Osteoblast (primary cell): Measurements from ENCODE around the gene PAIP1. TPM values are rescaled to one million over a fixed set of nuclear protein-coding genes. Genes with fewer than 3 reads are reported as not detected.
"Not testable (repeated sequence)": the region's sequence is repeated elsewhere in the genome, so short reads cannot be mapped to it uniquely, and the experiment has no call there.

Source experiments
- DNase-seq: peaks from one replicate; pipeline ENCODE4 v3.0.0; 2011; ENCODE audit warnings: low spot score, mixed read lengths; ENCODE audit not compliant: insufficient read length; ENCODE audit errors: missing footprints
- H2AFZ ChIP-seq: 2 replicates; pipeline ENCODE4 v1.6.0; 2011; ENCODE audit warnings: mild to moderate bottlenecking, low read length
- H3K27ac ChIP-seq: 2 replicates; pipeline ENCODE4 v1.5.1; 2011; ENCODE audit warnings: mild to moderate bottlenecking, low read depth, low read length, moderate library complexity
- H3K27me3 ChIP-seq: 2 replicates; pipeline ENCODE4 v1.6.0; 2012; ENCODE audit warnings: mild to moderate bottlenecking, control low read depth, inconsistent platforms, low read length, moderate library complexity; ENCODE audit not compliant: insufficient read depth
- H3K36me3 ChIP-seq: 2 replicates; pipeline ENCODE4 v1.5.1; 2011; ENCODE audit warnings: mild to moderate bottlenecking, low read length, control low read depth, moderate library complexity; ENCODE audit not compliant: insufficient read depth
- H3K4me1 ChIP-seq: 2 replicates; pipeline ENCODE4 v1.5.1; 2011; ENCODE audit warnings: mild to moderate bottlenecking, low read length, control low read depth, moderate library complexity; ENCODE audit not compliant: insufficient read depth
- H3K4me2 ChIP-seq: 2 replicates; pipeline ENCODE4 v1.6.0; 2011; ENCODE audit warnings: mild to moderate bottlenecking, low read length; ENCODE audit not compliant: insufficient read depth
- H3K4me3 ChIP-seq: fragments of 200-600 bp; sonication (generic); 3 replicates; pipeline ENCODE4 v1.5.1; 2012; ENCODE audit warnings: mild to moderate bottlenecking, low read length, inconsistent platforms; ENCODE audit not compliant: insufficient read depth
- H3K79me2 ChIP-seq: 2 replicates; pipeline ENCODE4 v1.6.0; 2012; ENCODE audit warnings: mild to moderate bottlenecking, low read length, control low read depth, inconsistent platforms; ENCODE audit not compliant: insufficient read depth
- H3K9me3 ChIP-seq: 2 replicates; pipeline ENCODE4 v1.5.1; 2011; ENCODE audit warnings: low read depth, low read length, control low read depth
- H4K20me1 ChIP-seq: 2 replicates; pipeline ENCODE4 v1.6.0; 2012; ENCODE audit warnings: mild to moderate bottlenecking, low read length, control low read depth; ENCODE audit not compliant: insufficient read depth
- total RNA-seq: library from RNA; depleted of rRNA; stranded (reverse); fragments of >200 nt; gene quantifications from 2 replicates; pipeline ENCODE4 v1.2.3, GENCODE V29; 2012
- TF ChIP-seq, protein P1 (sequence below): IDR thresholded peaks from 2 replicates; pipeline ENCODE4 v1.5.1; 2011; ENCODE audit warnings: mild to moderate bottlenecking, low read depth, low read length, moderate library complexity; ENCODE audit errors: extremely low read depth

PAIP1 gene
- total RNA-seq, 1 donor = 122 TPM

DNA sequence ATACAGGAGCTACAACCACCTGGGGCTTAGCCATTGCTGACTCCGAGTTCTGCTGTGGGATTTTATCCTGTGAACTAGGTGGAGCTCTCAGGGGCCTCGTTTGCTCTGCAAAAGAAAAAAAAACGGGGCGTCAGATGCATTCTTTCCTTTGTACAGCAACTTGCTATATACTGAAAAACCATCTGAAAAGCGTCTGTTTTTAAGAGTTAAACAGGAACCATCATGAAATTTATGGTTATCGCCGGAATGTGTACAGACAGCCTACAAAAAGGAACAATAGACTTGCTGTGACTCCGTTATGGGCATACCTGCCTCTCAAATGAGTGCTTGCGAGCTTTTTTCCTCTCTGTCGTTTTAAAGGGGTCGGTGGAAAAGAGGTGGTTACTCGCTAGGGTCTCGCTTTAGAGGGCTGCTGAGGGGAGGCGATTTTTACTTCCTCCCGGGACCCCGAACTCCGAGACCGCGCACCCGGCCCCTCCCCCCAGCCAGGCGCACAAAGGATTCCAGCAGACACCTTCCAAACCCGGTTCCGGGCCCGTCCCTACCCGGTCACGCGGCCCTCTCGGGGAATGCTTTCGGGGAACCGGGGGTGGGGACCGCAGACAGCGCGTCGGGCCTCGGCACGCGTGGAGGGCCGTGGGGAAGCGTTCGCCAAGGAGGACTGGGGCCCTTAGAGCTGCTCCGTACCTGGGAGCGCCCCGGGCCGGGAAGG lies 826 bp downstream of the PAIP1 start:
- Histone ChIP-seq H3K36me3 (peaks cover 16% of the 10 kb centered on the region), H3K9me3 (no peaks in the 10 kb centered on the region), H3K4me1 (peaks cover 29% of the 10 kb centered on the region), H4K20me1 (peaks cover 12% of the 10 kb centered on the region), H3K79me2 (peaks cover 60% of the 10 kb centered on the region), H3K27ac (peak overlapping the region; percentile 72), H3K4me3 (peak overlapping the region; percentile 82), H2AFZ (peak overlapping the region; percentile 79), H3K27me3 (no peaks in the 10 kb centered on the region), H3K4me2 (peak overlapping the region; percentile 94)
- peak; percentile 76 for DNase-seq
- TF ChIP-seq, protein P1, sequence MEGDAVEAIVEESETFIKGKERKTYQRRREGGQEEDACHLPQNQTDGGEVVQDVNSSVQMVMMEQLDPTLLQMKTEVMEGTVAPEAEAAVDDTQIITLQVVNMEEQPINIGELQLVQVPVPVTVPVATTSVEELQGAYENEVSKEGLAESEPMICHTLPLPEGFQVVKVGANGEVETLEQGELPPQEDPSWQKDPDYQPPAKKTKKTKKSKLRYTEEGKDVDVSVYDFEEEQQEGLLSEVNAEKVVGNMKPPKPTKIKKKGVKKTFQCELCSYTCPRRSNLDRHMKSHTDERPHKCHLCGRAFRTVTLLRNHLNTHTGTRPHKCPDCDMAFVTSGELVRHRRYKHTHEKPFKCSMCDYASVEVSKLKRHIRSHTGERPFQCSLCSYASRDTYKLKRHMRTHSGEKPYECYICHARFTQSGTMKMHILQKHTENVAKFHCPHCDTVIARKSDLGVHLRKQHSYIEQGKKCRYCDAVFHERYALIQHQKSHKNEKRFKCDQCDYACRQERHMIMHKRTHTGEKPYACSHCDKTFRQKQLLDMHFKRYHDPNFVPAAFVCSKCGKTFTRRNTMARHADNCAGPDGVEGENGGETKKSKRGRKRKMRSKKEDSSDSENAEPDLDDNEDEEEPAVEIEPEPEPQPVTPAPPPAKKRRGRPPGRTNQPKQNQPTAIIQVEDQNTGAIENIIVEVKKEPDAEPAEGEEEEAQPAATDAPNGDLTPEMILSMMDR = no peak

DNA sequence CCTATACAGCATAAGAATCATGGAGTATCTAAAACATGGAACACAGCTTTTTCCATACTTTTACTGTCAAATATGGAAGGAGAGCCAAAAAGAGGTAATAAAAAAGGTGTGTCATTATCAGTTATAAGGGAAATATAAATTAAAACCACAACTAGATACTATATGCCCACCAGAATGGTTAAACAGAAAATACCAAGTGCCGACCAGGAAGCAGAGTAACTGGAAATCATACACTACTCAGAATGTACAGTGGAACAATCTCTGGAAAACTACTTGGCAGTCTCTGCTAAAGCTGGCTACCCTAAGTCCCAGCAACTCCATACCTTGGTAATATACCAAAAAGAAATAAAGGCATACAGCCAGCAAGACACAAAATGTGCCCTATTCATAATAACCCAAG lies 2.4 kb downstream of the PAIP1 start:
- Histone ChIP-seq H3K79me2 (peaks cover 74% of the 10 kb centered on the region), H3K9me3 (no peaks in the 10 kb centered on the region), H3K27me3 (no peaks in the 10 kb centered on the region), H3K4me1 (peaks cover 14% of the 10 kb centered on the region), H3K4me3 (no peak overlapping the region), H3K4me2 (peak overlapping the region; percentile 94), H3K36me3 (peaks cover 16% of the 10 kb centered on the region), H2AFZ (no peak overlapping the region), H3K27ac (no peak overlapping the region), H4K20me1 (peaks cover 18% of the 10 kb centered on the region)
- DNase-seq = no peak
- TF ChIP-seq, protein P1 = no peak

GRCh38 chr5:43553381-43553780 lies 3.5 kb downstream of the PAIP1 start:
- Histone ChIP-seq H3K27me3 (no peaks in the 10 kb centered on the region), H3K4me2 (no peak overlapping the region), H3K4me1 (peaks cover 14% of the 10 kb centered on the region), H3K36me3 (peaks cover 16% of the 10 kb centered on the region), H3K79me2 (peaks cover 85% of the 10 kb centered on the region), H3K9me3 (no peaks in the 10 kb centered on the region), H3K27ac (no peak overlapping the region), H2AFZ (no peak overlapping the region), H4K20me1 (peaks cover 20% of the 10 kb centered on the region), H3K4me3 (no peak overlapping the region)
- DNase-seq = peak; percentile 68
- TF ChIP-seq, protein P1 = no peak

DNA sequence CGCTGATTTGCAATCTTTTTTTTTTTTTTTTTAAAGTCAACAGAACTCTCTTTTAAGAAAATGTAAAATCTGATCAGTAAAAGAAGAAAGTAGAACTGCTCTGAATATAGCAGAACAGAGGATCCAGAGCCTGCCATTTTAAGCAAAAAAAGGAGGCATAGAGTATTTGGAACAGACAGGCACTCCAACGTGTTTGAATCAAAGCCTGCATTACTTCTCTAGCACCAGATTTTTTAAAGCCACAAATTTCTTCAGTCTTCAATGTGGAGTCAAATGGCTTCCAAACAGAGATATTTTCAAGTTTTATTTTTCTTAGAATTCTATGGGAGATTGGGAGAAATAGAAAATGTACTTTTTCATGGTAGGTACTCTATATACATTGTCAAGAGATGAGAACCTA lies 5.1 kb downstream of the PAIP1 start:
- DNase-seq = peak; percentile 65
- H3K4me1 ChIP-seq = peaks cover 14% of the 10 kb centered on the region
- peaks cover 93% of the 10 kb centered on the region for H3K79me2 ChIP-seq
- H2AFZ ChIP-seq = no peak overlapping the region
- H4K20me1 ChIP-seq = peaks cover 22% of the 10 kb centered on the region
- H3K4me2 ChIP-seq = no peak overlapping the region
- H3K27ac ChIP-seq = no peak overlapping the region
- H3K36me3 ChIP-seq = peaks cover 28% of the 10 kb centered on the region
- no peaks in the 10 kb centered on the region for H3K9me3 ChIP-seq
- no peak overlapping the region for H3K4me3 ChIP-seq
- no peaks in the 10 kb centered on the region for H3K27me3 ChIP-seq
- TF ChIP-seq, protein P1 = no peak

GRCh38 chr5:43549272-43549671 lies 7.6 kb downstream of the PAIP1 start:
- H2AFZ ChIP-seq, H3K27ac ChIP-seq, H3K27me3 ChIP-seq, H3K4me3 ChIP-seq, H3K4me1 ChIP-seq, H3K4me2 ChIP-seq, DNase-seq, H3K9me3 ChIP-seq: not testable (repeated sequence)
- peaks cover 46% of the 10 kb centered on the region for H3K36me3 ChIP-seq
- H4K20me1 ChIP-seq = peaks cover 22% of the 10 kb centered on the region
- H3K79me2 ChIP-seq = peaks cover 89% of the 10 kb centered on the region
